A673 (cell line): ENCODE measurements around the gene PLXNA1. TPM values are rescaled to one million over a fixed set of nuclear protein-coding genes. Genes with fewer than 3 reads are reported as not detected.

Experiments used
- BruUV-seq: library from RNA; stranded (reverse); fragments of 400-500 nt; replicated peaks from 2 replicates; lab custom pipeline; 2021; lab: Mats Ljungman, UMichigan
- CTCF ChIA-PET: fragments of 300-600 bp; sonication (Branson Sonifier 250); formaldehyde crosslinking; loops from one replicate; lab custom pipeline; 2022; ENCODE audit warnings: antibody characterized with exemption; lab: Charles Lee
- POLR2A ChIA-PET: fragments of 300-600 bp; sonication (Branson Sonifier 250); formaldehyde crosslinking; loops from one replicate; lab custom pipeline; 2022; ENCODE audit warnings: antibody characterized with exemption; ENCODE audit not compliant: low non-redundant PET; lab: Charles Lee
- DNase-seq: peaks from one replicate; pipeline ENCODE4 v3.0.0-alpha.2; 2015; ENCODE audit warnings: low spot score
- H3K27ac ChIP-seq: fragments of 200-600 bp; sonication (generic); 2 replicates; pipeline ENCODE4 v1.5.1; 2016; ENCODE audit warnings: mixed run types, low read depth, mild to moderate bottlenecking, mixed read lengths, antibody characterized with exemption, low read length; ENCODE audit not compliant: poor library complexity, severe bottlenecking
- H3K27me3 ChIP-seq: fragments of 200-600 bp; sonication (generic); replicated peaks from 2 replicates; pipeline ENCODE4 v1.6.1; 2017; ENCODE audit warnings: mixed run types, low read depth, mild to moderate bottlenecking, mixed read lengths, antibody characterized with exemption, low read length; ENCODE audit not compliant: insufficient read depth, poor library complexity
- H3K36me3 ChIP-seq: fragments of 200-600 bp; sonication (generic); 2 replicates; pipeline ENCODE4 v1.6.1; 2016; ENCODE audit warnings: mixed run types, mild to moderate bottlenecking, mixed read lengths, antibody characterized with exemption, low read length; ENCODE audit not compliant: insufficient read depth, poor library complexity, severe bottlenecking
- H3K4me1 ChIP-seq: fragments of 200-600 bp; sonication (generic); 2 replicates; pipeline ENCODE4 v1.6.1; 2017; ENCODE audit warnings: mixed run types, mild to moderate bottlenecking, mixed read lengths, antibody characterized with exemption, low read length; ENCODE audit not compliant: insufficient read depth, poor library complexity, severe bottlenecking
- H3K4me3 ChIP-seq: fragments of 200-600 bp; sonication (generic); 2 replicates; pipeline ENCODE4 v1.5.1; 2016; ENCODE audit warnings: low read depth, mixed run types, mild to moderate bottlenecking, mixed read lengths, low read length; ENCODE audit not compliant: poor library complexity, severe bottlenecking
- H3K9me3 ChIP-seq: fragments of 200-600 bp; sonication (generic); 2 replicates; pipeline ENCODE4 v1.6.1; 2016; ENCODE audit warnings: mixed run types, low read depth, mild to moderate bottlenecking, mixed read lengths, antibody characterized with exemption, low read length; ENCODE audit not compliant: poor library complexity, severe bottlenecking
- CTCF ChIP-seq: fragments of 300-800, 200-600 bp; sonication (generic); conservative IDR thresholded peaks from 2 replicates; pipeline ENCODE4 v1.5.1; 2017; ENCODE audit warnings: low read depth, mild to moderate bottlenecking, antibody characterized with exemption, low read length, moderate library complexity, mixed read lengths
- EZH2 ChIP-seq: fragments of 200-600 bp; sonication (generic); IDR thresholded peaks from 2 replicates; pipeline ENCODE4 v1.6.1; 2017; ENCODE audit warnings: borderline replicate concordance, low read depth, mild to moderate bottlenecking, mixed read lengths, antibody characterized with exemption, low read length; ENCODE audit not compliant: poor library complexity, severe bottlenecking
- intact Hi-C: fragments of 100-400 bp; cut with micrococcal nuclease; formaldehyde crosslinking; loops from one replicate; pipeline ENCODE4 v1.10.0; 2022; ENCODE audit not compliant: unreplicated experiment
- total RNA-seq: library from RNA; stranded (reverse); gene quantifications from 2 replicates; pipeline ENCODE4 v1.2.3, GENCODE V29; 2021

PLXNA1 gene
- total RNA-seq, 1 experiment from 2014 or later, result 33.6 TPM

GRCh38 chr3:126935756-126936509, 47.0 kb upstream of the PLXNA1 start:
- H3K4me1 ChIP-seq, result peaks cover 16% of the 10 kb centered on the region
- no peak overlapping the region for H3K27ac ChIP-seq
- BruUV-seq, result no TSS peak
- CTCF ChIA-PET, result no interaction called here
- TF ChIP-seq CTCF (no peak), EZH2 (no peak)
- POLR2A ChIA-PET, result no interaction called here
- H3K4me3 ChIP-seq, result no peak overlapping the region
- H3K36me3 ChIP-seq, result no peaks in the 10 kb centered on the region
- intact Hi-C loops, result no loop called here
- H3K9me3 ChIP-seq, result no peaks in the 10 kb centered on the region
- H3K27me3 ChIP-seq, result no peaks in the 10 kb centered on the region
- no peak for DNase-seq

GRCh38 chr3:126936853-126937425, 46.0 kb upstream of the PLXNA1 start:
- ChIA-PET CTCF (no interaction called here), POLR2A (no interaction called here)
- TF ChIP-seq CTCF, result no peak
- TF ChIP-seq EZH2, result no peak
- no peaks in the 10 kb centered on the region for H3K9me3 ChIP-seq
- no peaks in the 10 kb centered on the region for H3K27me3 ChIP-seq
- intact Hi-C loops, result no loop called here
- H3K4me1 ChIP-seq, result peaks cover 9% of the 10 kb centered on the region
- no TSS peak for BruUV-seq
- H3K27ac ChIP-seq, result no peak overlapping the region
- DNase-seq, result no peak
- H3K4me3 ChIP-seq, result no peak overlapping the region
- no peaks in the 10 kb centered on the region for H3K36me3 ChIP-seq

GRCh38 chr3:126937533-126937932, 45.4 kb upstream of the PLXNA1 start:
- POLR2A ChIA-PET, result no interaction called here
- Histone ChIP-seq H3K27ac (no peak overlapping the region), H3K4me1 (peaks cover 3% of the 10 kb centered on the region), H3K4me3 (no peak overlapping the region), H3K9me3 (no peaks in the 10 kb centered on the region), H3K27me3 (no peaks in the 10 kb centered on the region), H3K36me3 (no peaks in the 10 kb centered on the region)
- CTCF ChIA-PET, result no interaction called here
- intact Hi-C loops, result no loop called here
- DNase-seq, result no peak
- no TSS peak for BruUV-seq
- TF ChIP-seq EZH2 (no peak), CTCF (no peak)
